ENCODE measurements around the gene P2RX1.

- TF ChIP-seq EZH2 (IDR thresholded peaks at IDR 0.05; ENCODE audit: low read depth) (no peak), CTCF (conservative IDR thresholded peaks at IDR 0.05) (no peak)
These were observed 69.0 kb downstream of the P2RX1 start for GRCh38 chr17:3847165-3847670.

Data from PC-9 (cell line).